Adrenal gland (tissue), 5 donors: Measurements from ENCODE around the gene VNN1.

ENCODE experiments used
- POLR2A ChIP-seq, 2 donors: fragments of 450-650 bp; IDR thresholded peaks; one replicate each; pipeline ENCODE4 v1.6.1; 2017; ENCODE audit warnings: antibody characterized with exemption in 2 of 2, mild to moderate bottlenecking in 2 of 2, moderate library complexity in 1 of 2
- TF ChIP-seq, protein P1 (sequence below), 6 experiments: fragments of 450-650 bp in 4 of 6; fragments of 200-600 bp in 2 of 6; sonication (generic) in 1 of 6; IDR thresholded peaks; 1 replicate in 5 of 6; 2 replicates in 1 of 6; pipeline versions ENCODE4 v1.5.1 to v1.8.0; 2016 to 2021; ENCODE audit warnings: antibody characterized with exemption in 6 of 6, mild to moderate bottlenecking in 2 of 6, moderate library complexity in 1 of 6
- donor health status: DM: no; HTN: no; CAD: no.

DNA sequence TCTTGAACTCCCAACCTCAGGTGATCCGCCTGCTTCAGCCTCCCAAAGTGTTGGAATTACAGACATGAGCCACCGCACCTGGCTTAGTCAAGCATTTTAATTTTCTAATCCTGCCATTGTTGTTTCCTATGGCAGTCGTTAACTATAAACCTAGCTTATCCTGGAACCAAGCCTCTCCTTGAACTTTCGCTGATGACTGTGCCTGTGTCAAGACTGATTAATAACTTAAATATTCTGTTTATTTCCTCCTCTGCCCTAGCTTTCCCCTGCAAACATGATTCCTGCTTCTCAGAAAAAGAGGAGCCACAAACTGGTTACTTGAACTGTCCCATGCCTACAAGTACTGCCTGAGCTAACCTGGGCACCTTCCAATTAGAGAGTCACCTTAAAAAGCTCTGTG, 1.5 kb downstream of the VNN1 start:
- TF ChIP-seq, protein P1, sequence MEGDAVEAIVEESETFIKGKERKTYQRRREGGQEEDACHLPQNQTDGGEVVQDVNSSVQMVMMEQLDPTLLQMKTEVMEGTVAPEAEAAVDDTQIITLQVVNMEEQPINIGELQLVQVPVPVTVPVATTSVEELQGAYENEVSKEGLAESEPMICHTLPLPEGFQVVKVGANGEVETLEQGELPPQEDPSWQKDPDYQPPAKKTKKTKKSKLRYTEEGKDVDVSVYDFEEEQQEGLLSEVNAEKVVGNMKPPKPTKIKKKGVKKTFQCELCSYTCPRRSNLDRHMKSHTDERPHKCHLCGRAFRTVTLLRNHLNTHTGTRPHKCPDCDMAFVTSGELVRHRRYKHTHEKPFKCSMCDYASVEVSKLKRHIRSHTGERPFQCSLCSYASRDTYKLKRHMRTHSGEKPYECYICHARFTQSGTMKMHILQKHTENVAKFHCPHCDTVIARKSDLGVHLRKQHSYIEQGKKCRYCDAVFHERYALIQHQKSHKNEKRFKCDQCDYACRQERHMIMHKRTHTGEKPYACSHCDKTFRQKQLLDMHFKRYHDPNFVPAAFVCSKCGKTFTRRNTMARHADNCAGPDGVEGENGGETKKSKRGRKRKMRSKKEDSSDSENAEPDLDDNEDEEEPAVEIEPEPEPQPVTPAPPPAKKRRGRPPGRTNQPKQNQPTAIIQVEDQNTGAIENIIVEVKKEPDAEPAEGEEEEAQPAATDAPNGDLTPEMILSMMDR (IDR thresholded peaks at IDR 0.05), result no peak
- TF ChIP-seq POLR2A (IDR thresholded peaks at IDR 0.05), result no peak
